ENCODE results near the gene KCNH5.
"Not testable (repeated sequence)": the region's sequence is repeated elsewhere in the genome, so short reads cannot be mapped to it uniquely, and the experiment has no call there.

KCNH5 gene

GRCh38 chr14:62759796-62760195, 285.5 kb downstream of the KCNH5 start:
- no peak for TF ChIP-seq POLR2A (IDR thresholded peaks at IDR 0.05; ENCODE audit: extremely low read depth, insufficient read length)
- TF ChIP-seq, protein P1, sequence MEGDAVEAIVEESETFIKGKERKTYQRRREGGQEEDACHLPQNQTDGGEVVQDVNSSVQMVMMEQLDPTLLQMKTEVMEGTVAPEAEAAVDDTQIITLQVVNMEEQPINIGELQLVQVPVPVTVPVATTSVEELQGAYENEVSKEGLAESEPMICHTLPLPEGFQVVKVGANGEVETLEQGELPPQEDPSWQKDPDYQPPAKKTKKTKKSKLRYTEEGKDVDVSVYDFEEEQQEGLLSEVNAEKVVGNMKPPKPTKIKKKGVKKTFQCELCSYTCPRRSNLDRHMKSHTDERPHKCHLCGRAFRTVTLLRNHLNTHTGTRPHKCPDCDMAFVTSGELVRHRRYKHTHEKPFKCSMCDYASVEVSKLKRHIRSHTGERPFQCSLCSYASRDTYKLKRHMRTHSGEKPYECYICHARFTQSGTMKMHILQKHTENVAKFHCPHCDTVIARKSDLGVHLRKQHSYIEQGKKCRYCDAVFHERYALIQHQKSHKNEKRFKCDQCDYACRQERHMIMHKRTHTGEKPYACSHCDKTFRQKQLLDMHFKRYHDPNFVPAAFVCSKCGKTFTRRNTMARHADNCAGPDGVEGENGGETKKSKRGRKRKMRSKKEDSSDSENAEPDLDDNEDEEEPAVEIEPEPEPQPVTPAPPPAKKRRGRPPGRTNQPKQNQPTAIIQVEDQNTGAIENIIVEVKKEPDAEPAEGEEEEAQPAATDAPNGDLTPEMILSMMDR (IDR thresholded peaks at IDR 0.05; ENCODE audit: low read depth, low read length), result no peak
- no peak for TF ChIP-seq MYC (IDR thresholded peaks at IDR 0.05; ENCODE audit: low read depth, low read length)
- TF ChIP-seq MAX (IDR thresholded peaks at IDR 0.05; ENCODE audit: low read depth, low read length), result no peak
- DNase-seq (ENCODE audit: low read depth), result no peak
- no peak overlapping the region for H3K4me3 ChIP-seq (ENCODE audit: low read depth, low read length)

GRCh38 chr14:62746881-62747280, 298.4 kb downstream of the KCNH5 start:
- H3K4me3 ChIP-seq (ENCODE audit: low read depth, low read length); DNase-seq (ENCODE audit: low read depth): not testable (repeated sequence)

DNA sequence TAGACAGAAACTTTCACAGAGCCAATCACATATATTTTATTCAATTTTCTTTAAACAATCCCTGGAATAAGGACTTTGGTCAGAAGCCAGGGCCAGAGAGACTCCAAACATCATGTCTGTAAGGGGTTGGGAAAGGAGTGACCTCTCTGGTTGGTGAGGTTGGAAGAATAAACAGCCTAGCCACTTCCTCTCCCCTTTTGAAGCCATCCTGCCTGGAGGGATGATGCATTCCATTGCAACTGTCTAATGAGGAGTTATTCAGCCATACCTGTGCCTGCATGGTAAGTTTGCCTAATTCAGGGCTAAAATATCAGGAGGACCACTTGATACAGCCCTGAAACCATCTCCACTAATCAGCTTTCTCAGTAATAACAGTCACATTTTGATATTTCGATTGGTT, 299.8 kb downstream of the KCNH5 start:
- no peak for DNase-seq (ENCODE audit: low read depth)
- no peak overlapping the region for H3K4me3 ChIP-seq (ENCODE audit: low read depth, low read length)
- no peak for TF ChIP-seq POLR2A (IDR thresholded peaks at IDR 0.05; ENCODE audit: extremely low read depth, insufficient read length)
- no peak for TF ChIP-seq MYC (IDR thresholded peaks at IDR 0.05; ENCODE audit: low read depth, low read length)
- TF ChIP-seq, protein P1 (IDR thresholded peaks at IDR 0.05; ENCODE audit: low read depth, low read length), result no peak
- TF ChIP-seq MAX (IDR thresholded peaks at IDR 0.05; ENCODE audit: low read depth, low read length), result no peak

DNA sequence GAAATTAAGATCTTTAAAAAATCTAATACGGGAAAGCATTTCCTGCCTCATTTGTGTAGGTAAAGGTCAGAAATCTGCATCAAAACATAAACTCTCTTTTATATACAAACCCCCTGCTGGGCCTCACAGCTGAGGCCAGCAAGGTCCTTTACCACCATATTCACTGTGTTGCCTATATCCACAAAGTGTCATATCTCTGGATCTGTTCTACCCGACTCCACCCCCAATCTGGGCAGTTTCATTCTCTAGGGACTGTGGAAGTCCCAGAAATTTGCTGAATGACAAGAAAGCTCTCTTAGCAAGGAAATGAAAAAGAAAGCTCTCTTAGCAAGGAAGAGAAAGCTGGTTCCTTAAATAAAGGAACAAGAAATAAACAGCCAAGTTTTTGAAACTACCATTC, 301.7 kb downstream of the KCNH5 start:
- TF ChIP-seq, protein P1 (IDR thresholded peaks at IDR 0.05; ENCODE audit: low read depth, low read length), result no peak
- TF ChIP-seq MYC (IDR thresholded peaks at IDR 0.05; ENCODE audit: low read depth, low read length) (no peak), POLR2A (IDR thresholded peaks at IDR 0.05; ENCODE audit: extremely low read depth, insufficient read length) (no peak), MAX (IDR thresholded peaks at IDR 0.05; ENCODE audit: low read depth, low read length) (no peak)
- no peak for DNase-seq (ENCODE audit: low read depth)
- no peak overlapping the region for H3K4me3 ChIP-seq (ENCODE audit: low read depth, low read length)

DNA sequence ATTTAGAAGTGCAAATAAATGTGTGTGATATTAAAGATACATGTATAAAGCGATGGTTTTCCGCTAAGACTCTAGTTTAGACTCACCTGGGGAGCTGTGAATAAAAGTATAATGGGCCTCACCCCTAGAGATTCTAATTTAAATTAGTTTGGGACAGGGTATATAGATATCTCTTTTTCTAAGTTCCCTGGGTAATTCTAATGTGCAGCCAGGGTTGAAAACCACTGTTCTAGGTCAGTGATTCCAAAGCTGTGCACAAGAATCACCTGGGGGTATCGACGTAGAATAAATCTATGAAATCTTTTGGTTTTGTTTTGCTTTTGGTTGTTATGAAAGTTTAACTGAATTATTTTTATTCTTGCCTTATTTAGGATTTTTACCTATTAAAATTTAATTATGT, 302.1 kb downstream of the KCNH5 start:
- no peak for DNase-seq (ENCODE audit: low read depth)
- H3K4me3 ChIP-seq (ENCODE audit: low read depth, low read length), result no peak overlapping the region
- TF ChIP-seq MAX (IDR thresholded peaks at IDR 0.05; ENCODE audit: low read depth, low read length), result no peak

- H3K4me3 ChIP-seq (ENCODE audit: low read depth, low read length), result no peak overlapping the region
- no peak for DNase-seq (ENCODE audit: low read depth)
- TF ChIP-seq, protein P1 (IDR thresholded peaks at IDR 0.05; ENCODE audit: low read depth, low read length), result no peak
- TF ChIP-seq MAX (IDR thresholded peaks at IDR 0.05; ENCODE audit: low read depth, low read length) (no peak), MYC (IDR thresholded peaks at IDR 0.05; ENCODE audit: low read depth, low read length) (no peak), POLR2A (IDR thresholded peaks at IDR 0.05; ENCODE audit: extremely low read depth, insufficient read length) (no peak)
Observed at GRCh38 chr14:62739647-62740046, 305.6 kb downstream of the KCNH5 start.
